ENCODE results near the gene TULP4. TPM values are rescaled to one million over a fixed set of nuclear protein-coding genes. Genes with fewer than 3 reads are reported as not detected.
"Not testable (repeated sequence)": the region's sequence is repeated elsewhere in the genome, so short reads cannot be mapped to it uniquely, and the experiment has no call there.

TULP4 gene
- total and polyA plus RNA-seq, 7 donors = 2.4 to 142 (median 98.7) TPM

DNA sequence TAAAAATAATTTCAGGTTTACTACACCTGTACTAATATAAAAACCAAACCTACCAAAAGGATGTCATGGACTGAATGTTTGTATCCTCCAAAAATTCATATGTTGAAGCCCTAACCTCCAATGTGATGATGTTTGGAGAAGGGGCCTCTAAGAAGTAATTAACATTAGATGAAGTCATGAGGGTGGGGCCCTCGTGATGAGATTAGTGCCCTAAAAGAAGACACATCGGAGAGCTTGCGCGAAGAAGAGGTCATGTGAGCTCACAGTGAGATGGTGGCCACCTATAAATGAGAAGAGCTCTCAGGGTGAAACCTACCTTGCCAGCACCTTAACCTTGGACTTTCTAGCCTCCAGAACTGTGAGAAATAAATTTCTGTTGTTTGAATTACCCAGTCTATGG lies 20.8 kb downstream of the TULP4 start:
- no peak for DNase-seq
- Histone ChIP-seq H3K9me3 (no peaks in the 10 kb centered on the region), H3K4me1 (no peaks in the 10 kb centered on the region), H3K36me3 (no peaks in the 10 kb centered on the region), H3K27ac (no peak overlapping the region), H3K4me3 (no peak overlapping the region), H3K27me3 (no peaks in the 10 kb centered on the region)
- 94 to 99% methylated on average over 4 of the region's 4 CpGs for WGBS, 2 donors
- intact Hi-C loops (cut with DNase I) = no loop called here
- TF ChIP-seq POLR2A (IDR thresholded peaks at IDR 0.05) (no peak), EP300 (IDR thresholded peaks at IDR 0.05) (no peak), POLR2AphosphoS5 (IDR thresholded peaks at IDR 0.05) (no peak), CTCF (IDR thresholded peaks at IDR 0.05) (no peak)

DNA sequence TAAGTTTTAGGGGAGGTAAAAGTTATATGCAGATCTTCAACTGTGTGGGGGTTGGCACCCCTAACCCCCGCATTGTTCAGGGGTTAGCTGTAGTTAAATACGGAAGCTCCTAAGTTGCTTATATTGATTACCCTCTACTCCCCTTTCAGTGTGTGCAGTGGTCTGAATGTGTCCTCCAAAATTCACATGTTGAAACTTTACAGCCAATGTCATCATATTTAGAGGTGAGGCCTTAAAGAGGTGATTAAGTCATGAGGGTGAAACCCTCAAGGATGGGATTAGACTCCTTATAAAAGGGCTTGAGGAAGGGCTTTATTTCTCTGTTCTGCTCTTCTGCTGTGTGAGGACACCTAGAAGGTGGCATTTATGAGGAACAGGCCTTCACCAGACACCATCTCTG lies 22.3 kb downstream of the TULP4 start:
- Histone ChIP-seq H3K4me1 (no peaks in the 10 kb centered on the region), H3K9me3 (no peaks in the 10 kb centered on the region), H3K4me3 (no peak overlapping the region), H3K27me3 (no peaks in the 10 kb centered on the region), H3K27ac (no peak overlapping the region), H3K36me3 (no peaks in the 10 kb centered on the region)
- 94 to 99% methylated on average over 2 of the region's 2 CpGs for WGBS, 2 donors
- TF ChIP-seq CTCF (IDR thresholded peaks at IDR 0.05) (no peak), POLR2A (IDR thresholded peaks at IDR 0.05) (no peak), EP300 (IDR thresholded peaks at IDR 0.05) (no peak), POLR2AphosphoS5 (IDR thresholded peaks at IDR 0.05) (no peak)
- intact Hi-C loops (cut with DNase I) = no loop called here
- DNase-seq = no peak

- no peak for DNase-seq
- no peaks in the 10 kb centered on the region for H3K36me3 ChIP-seq
- no peak overlapping the region for H3K27ac ChIP-seq
- H3K27me3 ChIP-seq = no peaks in the 10 kb centered on the region
- WGBS, 2 donors = 63 to 94% methylated on average over 2 of the region's 2 CpGs
- H3K4me1 ChIP-seq = peaks cover 0 to 5% (median 0%) of the 10 kb centered on the region in 4 donors
- intact Hi-C loops (cut with DNase I) = no loop called here
- TF ChIP-seq POLR2A (IDR thresholded peaks at IDR 0.05) (no peak), POLR2AphosphoS5 (IDR thresholded peaks at IDR 0.05) (no peak), CTCF (IDR thresholded peaks at IDR 0.05) (no peak), EP300 (IDR thresholded peaks at IDR 0.05) (no peak)
- H3K4me3 ChIP-seq = no peak overlapping the region
- H3K9me3 ChIP-seq = no peaks in the 10 kb centered on the region
Observed at GRCh38 chr6:158337332-158337731, 25.1 kb downstream of the TULP4 start.

DNA sequence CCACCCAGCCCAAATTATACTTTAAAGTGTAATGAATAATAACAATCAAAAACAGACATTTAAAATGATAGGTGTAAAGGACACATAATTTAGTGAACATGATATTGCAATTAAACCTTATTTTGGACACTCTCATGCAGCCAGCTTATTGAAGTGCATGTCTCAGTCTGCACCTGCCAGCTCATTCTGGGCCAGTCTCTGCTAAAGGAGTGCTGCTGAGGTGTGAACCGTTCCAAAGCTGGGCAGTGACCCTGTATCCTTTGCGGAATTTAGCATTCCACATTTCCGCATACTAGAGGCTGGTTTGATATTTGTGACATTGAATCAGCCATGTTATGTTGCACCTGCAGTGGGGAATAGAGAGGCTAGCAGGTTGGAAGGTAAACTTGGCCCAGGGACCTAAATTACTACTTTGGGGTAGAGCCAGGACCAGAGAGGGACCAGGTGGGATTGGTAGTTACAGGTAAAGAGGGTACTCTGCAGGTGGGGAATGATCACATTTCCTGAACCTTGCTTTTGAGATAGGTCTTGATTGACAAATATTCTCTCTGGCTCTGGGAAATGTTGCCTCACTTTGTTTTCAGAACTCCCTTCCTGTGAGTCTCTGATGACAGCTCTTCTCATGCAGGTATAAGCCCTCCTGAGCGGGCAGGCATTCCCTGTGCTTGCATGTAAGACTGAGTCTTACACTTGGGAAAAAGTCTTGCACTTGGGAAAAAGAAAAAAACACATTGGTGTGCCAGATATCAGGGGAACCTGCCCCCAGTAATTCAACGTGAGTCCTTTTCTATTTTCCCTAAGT lies 26.2 kb downstream of the TULP4 start:
- Histone ChIP-seq H3K4me1 (peaks cover 0 to 5% (median 0%) of the 10 kb centered on the region in 4 donors), H3K27me3 (no peaks in the 10 kb centered on the region), H3K36me3 (no peaks in the 10 kb centered on the region), H3K4me3 (no peak overlapping the region), H3K27ac (no peak overlapping the region), H3K9me3 (no peaks in the 10 kb centered on the region)
- TF ChIP-seq POLR2A (IDR thresholded peaks at IDR 0.05) (no peak), CTCF (IDR thresholded peaks at IDR 0.05) (no peak), POLR2AphosphoS5 (IDR thresholded peaks at IDR 0.05) (no peak), EP300 (IDR thresholded peaks at IDR 0.05) (no peak)
- intact Hi-C loops (cut with DNase I) = no loop called here
- 98% methylated on average over 5 of the region's 5 CpGs for WGBS, 2 donors
- no peak for DNase-seq

DNA sequence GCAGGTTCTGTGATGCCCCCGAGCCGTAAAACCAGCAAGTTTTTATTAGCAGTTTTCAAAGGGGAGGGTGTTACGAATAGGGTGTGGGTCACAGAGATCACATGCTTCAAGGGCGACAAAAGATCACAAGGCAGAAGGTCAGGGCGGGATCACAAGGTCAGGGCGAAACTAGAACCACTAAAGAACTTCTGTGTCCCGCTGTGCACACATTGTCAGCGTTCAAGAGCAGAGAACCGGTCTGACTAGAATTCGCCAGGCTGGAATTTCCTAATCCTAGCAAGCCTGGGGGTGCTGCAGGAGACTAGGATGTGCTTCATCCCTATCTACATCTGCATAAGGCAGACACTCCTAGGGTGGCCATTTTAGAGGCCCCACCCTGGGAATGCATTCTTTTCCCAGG lies 26.9 kb downstream of the TULP4 start:
- H3K36me3 ChIP-seq; DNase-seq; H3K4me3 ChIP-seq; H3K4me1 ChIP-seq; H3K9me3 ChIP-seq; intact Hi-C loops (cut with DNase I); H3K27ac ChIP-seq; H3K27me3 ChIP-seq: not testable (repeated sequence)
- WGBS, 2 donors = 83 to 85% methylated on average over 10 of the region's 10 CpGs

Measured in sigmoid colon (tissue), 7 donors.